HG03159 (cell line): Measurements from ENCODE around the gene PFDN6.

Experiments
- ATAC-seq: cut with Tn5 transposase; IDR thresholded peaks from one replicate; pipeline ENCODE4 v1.9.1; 2021; ENCODE audit warnings: mild to moderate bottlenecking, moderate library complexity; ENCODE audit not compliant: unreplicated experiment

PFDN6 gene

DNA sequence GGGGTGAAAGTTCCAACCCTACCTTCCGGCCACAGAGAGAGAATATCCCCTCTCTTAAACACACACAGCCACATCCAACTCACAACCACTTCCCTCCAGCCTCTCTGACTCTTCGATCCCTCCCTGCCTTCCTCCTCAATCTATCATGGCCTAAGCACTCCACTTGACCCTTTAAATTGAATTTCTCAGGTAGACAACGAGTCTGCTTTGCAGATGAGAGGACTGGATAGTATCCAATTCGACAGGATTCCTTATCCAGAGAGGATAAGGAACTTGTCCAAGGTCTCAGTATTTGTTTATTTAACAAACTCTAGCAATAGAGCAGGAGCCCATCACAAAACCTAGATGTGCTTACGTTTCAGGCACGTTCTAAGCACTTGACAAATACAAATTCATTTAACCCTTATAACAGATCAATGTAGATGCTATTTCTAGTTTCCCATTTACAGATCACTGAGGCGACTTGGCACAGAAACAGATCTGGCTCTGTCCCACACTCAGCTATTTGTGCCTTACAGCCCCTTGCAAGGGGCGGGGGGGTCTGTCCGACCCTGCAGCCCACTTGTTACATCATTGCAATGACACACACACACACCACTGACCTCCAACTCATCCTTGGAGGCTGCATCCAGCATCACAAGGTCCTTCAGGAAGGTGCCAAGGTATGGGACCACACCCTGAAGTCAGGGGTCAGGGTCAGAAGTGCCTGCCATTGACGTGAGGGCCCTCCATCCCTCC lies 4.9 kb downstream of the PFDN6 start:
- no peak for ATAC-seq

- no peak for ATAC-seq
Measured at GRCh38 chr6:33295621-33296369, 6.4 kb downstream of the PFDN6 start.

GRCh38 chr6:33296797-33297405 lies 7.5 kb downstream of the PFDN6 start:
- ATAC-seq = no peak

- no peak for ATAC-seq
Measured at GRCh38 chr6:33297406-33297955, 8.1 kb downstream of the PFDN6 start.

- no peak for ATAC-seq
Measured at GRCh38 chr6:33297956-33298772, 8.8 kb downstream of the PFDN6 start.

- peak; percentile 15 for ATAC-seq
Measured at GRCh38 chr6:33298773-33299236, 9.4 kb downstream of the PFDN6 start, which contains the start of gene RGL2. RGL2 (minus strand) TSS chr6:33298942; CDS start chr6:33298610, 332 bp downstream.

DNA sequence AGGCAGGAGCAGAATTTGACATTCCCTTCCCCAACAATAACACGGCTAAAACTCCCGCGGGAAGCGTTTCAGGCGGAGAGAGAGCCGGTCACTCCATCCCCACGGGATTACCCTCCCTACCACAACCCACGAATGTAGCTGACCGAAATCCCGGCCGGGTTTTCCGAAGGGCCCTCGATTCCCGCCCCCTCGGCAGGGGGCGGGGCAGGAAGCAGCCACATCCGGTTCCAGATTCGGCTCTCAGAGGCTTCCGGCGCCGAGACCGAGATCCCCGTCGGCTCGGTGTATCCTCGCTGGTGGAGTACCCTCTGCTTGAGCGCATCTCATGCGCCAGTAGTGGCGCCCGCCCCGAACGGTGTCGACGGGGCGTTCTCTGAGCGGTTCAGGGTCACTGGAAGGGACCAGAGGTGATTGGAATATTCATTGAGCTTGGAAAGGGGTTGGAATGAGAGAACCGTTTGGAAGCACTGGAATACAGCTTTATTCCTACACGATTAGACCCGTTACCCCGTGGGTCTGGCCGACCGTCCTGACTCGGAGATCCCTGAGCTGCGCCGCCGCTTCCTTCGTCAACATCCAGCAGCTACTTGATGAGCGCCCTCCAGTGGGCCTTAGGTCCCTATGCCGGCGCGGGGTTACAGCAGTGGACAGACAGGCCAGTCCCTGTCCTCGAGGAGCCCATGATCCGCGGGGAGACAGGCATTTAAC lies 10.0 kb downstream of the PFDN6 start:
- peak; percentile 71 for ATAC-seq

DNA sequence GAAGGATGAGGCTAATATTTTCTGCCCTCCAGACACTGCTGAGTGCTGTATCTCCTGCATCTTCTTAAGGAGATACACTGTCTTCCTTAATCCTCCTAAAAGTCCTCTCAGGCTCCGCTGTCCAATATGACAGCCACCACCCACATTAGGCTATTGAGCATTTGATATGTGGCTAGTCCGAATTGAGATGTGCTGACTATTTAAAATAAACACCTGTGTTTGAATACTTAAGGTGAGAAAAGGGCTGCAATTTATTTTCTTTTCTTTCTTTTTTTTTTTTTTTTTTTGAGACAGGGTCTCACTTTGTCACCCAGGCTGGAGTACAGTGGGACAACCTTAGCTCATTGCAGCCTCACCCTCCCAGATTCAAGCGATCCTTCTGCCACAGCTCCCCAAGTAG lies 12.5 kb downstream of the PFDN6 start:
- ATAC-seq = no peak

DNA sequence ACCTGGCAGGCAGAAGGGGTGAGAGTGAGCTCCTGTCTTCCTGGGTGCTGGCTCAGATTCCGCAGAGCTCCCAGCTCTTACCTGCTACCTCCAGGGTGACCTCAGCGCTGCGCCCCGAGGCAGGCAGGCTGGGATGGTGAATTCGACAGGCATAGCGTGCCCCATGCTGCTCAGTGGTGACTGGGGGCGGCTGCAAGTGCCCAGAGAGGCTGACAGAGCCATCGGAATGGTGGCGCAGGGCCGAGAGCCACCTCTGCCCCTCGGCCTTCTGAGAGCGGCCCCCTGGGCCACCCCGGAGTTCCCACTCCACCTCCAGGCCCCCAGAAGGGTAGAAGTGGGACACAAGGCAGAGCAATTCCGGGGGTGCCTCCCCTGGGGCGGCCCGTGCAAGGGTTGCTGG lies 14.8 kb downstream of the PFDN6 start:
- no peak for ATAC-seq

DNA sequence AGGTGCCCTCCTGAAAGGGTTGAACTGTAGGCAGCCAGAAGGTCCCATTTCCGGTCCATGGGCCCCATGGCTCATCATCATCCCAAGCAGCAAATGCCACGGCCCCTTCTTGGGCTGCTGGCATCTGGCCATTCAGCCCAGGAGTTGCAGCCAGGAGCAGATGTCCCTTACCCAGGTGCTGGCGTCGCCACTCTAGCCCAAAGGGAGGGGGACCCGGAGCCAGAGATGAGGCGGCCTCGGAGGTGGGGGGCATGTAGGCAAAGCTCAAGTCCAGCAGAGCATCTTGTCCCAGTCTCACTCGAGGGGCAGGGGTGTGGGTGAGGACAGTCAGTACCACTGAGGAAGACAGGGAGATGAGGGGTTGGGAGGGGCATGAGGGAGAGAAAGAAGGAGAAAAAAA lies 15.7 kb downstream of the PFDN6 start:
- no peak for ATAC-seq

DNA sequence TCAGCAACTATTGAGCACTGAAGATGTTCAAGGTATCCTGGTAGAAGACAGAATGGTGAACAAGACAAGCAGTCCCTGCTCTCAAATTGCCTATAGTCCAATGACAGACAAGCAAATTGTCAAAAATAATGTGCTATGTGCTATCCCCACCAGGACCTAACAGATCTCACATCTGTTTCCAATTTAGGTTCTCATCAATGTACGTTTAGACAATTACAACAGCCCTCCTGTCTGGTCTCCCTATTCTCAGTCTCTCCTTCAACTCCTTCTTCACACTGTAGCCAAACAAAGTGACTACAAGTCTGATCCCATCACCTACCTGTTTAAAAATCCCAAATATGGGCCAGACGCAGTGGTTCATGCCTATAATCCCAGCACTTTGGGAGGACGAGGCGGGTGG lies 17.0 kb downstream of the PFDN6 start:
- no peak for ATAC-seq

- ATAC-seq = peak; percentile 35
Measured at GRCh38 chr6:33312361-33313104, 23.1 kb downstream of the PFDN6 start.

- ATAC-seq = peak; percentile 0
Measured at GRCh38 chr6:33313105-33313708, 23.8 kb downstream of the PFDN6 start.

DNA sequence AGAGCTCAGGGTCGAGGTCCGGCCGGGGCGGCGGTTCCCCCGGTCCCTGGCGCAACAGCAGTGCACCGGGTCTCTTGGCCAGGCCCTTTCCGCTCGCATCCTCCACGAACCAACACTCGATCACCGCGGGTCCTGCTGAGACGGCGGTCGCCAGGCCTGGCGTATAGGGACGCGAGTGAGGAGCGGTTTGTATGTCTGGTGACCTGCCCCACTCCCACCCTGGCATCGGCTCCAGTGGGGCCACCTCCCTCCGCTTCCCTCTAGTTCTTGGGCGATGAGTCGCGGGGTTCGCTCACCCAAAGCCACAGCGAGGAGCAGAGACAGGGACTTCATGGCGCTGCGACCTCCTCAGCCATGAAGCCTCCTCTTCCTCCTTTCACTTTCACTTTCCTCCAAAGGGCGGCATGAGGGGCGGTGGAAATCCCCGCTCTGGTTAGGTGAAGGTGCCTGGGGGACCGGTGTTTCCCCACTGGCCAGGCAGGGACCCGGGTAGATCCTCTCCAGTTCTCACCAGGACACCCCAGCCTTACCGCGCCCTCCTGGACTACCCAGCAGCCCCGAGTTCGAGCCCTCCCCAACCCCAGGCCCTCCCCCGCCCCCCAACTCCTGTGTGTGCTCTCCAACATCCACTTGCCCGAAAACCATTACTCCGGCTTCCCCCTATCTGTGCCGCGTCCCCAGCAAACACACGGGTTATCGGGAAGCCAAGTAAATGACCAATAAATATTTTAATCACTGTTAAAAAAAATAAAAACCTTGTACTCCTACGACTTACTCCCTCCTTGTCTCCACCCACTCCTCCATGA lies 24.5 kb downstream of the PFDN6 start, which contains the start of gene TAPBP:
Gene TAPBP (minus strand): TSS at position 370 of the 806 bp plus-strand sequence. CDS start 37 bp downstream, at position 333.
- ATAC-seq = peak; percentile 38

- no peak for ATAC-seq
Measured at GRCh38 chr6:33314515-33314942, 25.1 kb downstream of the PFDN6 start.

GRCh38 chr6:33314943-33315792 lies 25.8 kb downstream of the PFDN6 start:
- ATAC-seq = no peak
